ENCODE results near the gene FYB1. TPM values are rescaled to one million over a fixed set of nuclear protein-coding genes. Genes with fewer than 3 reads are reported as not detected.

Gene FYB1
- total RNA-seq, 2 donors from 2014 or later: 10.1 to 26.0 TPM

DNA sequence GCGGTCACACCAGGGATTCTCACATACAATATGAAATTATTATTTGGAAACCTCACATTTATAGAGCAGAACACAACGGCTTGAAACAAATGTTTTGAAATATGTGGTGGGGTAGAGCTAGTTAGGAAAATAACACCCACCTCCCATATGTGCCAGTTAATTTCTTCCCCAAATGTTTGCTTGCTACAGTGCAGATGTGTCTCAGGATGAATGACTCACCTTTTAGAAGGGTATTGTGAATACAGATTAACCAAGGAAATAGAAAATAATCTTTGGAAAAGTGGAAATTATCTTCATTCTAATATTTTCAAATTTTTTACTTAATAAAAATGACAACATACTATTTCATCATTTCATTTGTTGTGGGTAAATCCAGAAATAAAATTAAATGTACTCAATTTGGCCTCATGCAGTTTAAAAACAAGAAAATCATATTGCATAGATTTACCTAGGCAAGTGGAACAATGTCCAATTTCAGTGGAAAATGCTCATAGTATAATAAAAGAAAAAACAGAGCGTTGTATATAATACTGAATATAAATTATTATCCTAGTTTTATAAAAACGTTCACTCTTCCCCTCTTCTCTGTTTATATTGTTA is 105.9 kb downstream of the FYB1 start:
- intact Hi-C loops (cut with DNase I): no loop called here
- DNase-seq (ENCODE audit: low spot score): no peak

DNA sequence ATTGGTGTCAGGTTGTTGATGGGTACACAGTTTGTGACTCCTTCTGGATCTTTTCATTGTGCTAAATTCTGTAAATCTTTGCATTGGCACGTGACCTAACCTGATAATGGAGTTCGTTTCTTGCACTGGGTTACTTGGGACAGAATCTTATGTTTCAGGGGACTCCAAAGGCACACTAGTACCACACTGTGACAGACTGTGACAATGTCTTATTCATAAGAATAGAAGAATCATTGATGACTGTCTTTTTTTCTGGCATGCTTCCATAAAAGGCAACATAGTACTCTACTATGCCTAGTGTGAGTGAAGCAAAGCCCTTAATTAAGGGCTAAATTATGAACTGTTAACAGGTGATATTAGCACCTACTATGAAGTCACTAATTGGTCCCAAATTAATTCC is 109.8 kb downstream of the FYB1 start:
- no peak for DNase-seq (ENCODE audit: low spot score)
- intact Hi-C loops (cut with DNase I): no loop called here

DNA sequence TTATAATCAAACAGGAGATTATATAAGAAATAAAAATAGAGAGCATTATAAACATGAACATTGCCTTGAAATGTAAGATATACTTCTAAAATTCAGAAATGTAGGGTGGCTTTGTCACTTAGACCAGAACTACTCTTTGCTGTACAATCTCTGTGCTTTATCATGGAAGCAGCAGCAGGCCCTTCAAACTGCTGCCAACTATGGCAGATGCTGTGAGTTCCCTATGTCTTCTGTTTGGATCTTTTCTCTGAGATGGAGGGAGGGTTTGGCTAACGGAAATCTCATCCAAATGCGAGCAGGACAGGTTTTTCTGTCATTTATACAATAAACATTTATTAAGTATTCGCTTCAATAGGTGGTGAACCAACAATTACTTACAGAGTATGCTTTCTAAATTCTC is 110.4 kb downstream of the FYB1 start:
- no peak for DNase-seq (ENCODE audit: low spot score)
- intact Hi-C loops (cut with DNase I): no loop called here

DNA sequence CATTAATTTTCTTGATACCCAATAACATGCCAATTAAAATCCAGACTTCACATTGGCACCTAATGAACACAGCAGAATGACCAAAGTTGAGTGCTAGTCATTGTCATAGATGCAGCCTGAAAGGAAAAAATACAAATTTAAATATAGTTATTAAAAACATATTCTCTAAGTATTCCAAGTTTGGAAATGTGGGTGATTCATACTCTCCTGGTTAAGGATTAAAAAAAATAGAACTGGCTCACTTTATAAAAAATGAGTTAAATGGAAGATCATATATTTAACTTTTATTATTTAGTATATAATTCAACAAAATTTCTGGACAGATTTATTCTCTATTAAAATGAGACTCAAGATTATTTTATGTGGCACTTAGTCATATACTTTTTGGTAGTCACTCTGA is 112.0 kb downstream of the FYB1 start:
- intact Hi-C loops (cut with DNase I): no loop called here
- no peak for DNase-seq (ENCODE audit: low spot score)

DNA sequence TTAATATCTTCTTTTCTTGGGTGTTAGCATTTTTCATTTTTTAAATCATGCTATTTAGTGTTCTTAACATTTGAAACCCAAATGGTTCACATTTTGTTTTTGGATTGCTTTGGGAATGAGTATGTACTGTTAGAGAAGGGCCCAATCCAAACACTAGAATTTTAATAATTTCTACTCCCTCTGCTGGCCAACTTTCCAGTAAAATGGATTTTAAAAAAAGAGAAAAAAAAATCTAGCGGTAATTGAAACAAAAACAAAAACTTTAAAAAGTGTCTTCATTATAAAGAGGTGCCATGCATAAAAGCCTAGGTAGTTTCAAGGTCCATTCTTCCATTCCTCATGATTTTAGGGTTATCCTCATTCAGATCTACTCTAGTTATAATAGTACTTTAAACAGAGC is 113.0 kb downstream of the FYB1 start:
- intact Hi-C loops (cut with DNase I): no loop called here
- DNase-seq (ENCODE audit: low spot score): no peak

DNA sequence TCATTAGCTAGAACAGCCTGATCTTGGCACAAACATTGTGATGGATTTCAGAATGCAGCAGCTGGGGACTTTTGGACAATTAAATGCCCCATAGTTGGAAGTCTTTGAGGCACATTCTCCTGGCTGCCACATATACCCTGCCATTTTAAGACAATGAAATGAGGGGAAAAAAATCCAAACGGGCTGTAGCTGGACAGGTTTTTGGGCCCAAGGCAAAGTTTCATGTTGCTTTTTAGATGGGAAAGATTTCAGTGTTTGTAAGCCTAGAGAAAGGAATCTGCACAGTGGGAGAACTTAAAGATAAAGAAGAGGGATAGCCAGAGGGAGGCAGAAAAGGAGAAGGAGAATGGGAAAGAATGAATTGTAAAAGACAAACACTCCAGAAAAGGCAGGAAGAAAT is 115.1 kb downstream of the FYB1 start:
- intact Hi-C loops (cut with DNase I): no loop called here
- DNase-seq (ENCODE audit: low spot score): no peak

DNA sequence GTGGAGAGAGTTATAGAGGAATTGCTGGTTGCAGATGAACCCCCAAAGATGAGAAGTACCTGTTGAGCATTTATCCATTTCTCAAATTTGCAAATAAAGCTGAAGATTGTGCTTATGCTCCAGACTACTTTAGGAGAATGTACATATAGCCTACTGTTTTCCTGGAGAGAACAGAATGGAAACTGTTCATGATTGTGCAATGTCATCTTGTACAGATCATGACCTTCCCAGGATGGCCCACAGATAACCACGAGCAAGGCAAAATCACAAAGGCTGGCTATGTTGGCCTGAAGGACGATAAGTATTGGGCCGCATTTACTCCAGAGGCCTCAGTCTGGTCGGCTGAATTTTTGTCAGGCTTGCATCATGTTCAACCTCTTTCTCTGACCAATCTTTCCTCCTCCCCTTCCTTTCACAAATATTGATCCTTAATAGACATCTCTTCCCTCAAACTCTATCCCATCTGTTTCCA is 116.6 kb downstream of the FYB1 start:
- DNase-seq (ENCODE audit: low spot score): no peak
- intact Hi-C loops (cut with DNase I): no loop called here

DNA sequence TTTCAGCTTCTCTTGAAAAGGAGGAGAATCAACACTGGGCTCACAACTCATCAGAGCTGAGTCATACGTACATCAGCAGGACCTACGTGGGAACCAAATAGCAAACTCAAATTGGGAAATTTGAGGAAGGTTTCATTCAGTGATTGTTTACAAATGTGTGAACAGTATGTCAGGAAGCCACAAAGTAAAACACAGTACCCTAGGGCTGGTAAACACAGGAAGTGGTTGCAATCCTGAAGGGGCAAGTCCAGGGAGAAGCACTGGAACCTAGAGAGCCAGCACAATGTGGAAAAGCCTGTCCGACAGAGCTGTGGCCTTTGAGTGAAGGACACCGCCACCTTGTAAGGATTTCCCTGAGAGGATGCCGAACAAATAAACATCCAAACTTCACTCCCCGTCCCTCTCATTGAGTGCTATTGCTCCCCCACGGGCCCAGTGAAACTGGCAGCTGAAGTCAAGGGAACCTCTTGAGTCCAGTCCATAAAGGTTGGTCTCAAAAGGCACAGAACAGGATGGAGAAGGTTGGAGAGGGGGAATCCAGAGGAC is 118.4 kb downstream of the FYB1 start:
- intact Hi-C loops (cut with DNase I): no loop called here
- DNase-seq (ENCODE audit: low spot score): no peak

DNA sequence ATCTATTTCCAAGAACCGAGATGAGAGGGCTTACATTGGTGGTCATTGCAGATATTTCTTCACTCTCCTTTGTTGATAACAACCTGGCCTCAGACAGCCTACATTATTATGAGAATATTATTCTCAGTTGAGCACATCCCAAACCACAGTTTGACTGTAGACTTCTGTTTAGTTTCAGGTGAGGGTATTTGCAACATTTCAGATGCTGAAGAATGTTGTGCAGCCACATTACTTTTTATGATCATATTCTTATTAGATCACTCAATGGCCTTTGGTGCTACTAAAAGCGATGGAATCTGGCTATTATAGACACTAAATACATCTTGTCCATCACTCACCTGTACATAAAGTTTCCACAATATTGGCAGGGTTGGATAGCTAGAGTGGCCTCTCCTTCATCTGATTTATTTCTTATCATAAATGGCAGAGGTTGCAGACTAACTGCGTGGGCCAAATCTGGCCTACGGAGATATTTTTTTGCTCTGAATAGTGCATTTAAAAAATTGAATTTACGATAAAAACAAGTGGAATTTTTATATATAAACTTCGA is 119.0 kb downstream of the FYB1 start:
- no peak for DNase-seq (ENCODE audit: low spot score)
- intact Hi-C loops (cut with DNase I): no loop called here

DNA sequence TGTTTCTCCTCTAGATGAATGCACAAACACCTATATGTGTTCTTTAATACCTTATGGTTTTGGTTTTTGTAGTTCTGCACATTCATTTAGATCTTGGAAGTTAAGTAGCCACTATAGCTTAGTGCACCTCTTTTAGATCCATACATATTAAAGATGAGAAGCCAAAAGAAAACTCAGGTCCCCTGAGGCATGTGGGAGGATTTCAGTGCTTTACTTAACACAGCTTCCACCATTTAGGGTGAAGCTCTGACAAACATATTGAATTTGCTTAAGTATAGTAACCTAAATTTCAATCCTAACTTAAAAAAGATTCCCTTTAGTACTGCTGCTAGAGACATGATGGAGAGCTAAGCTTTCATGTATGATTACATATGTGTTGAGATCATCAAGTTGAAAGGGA is 119.5 kb downstream of the FYB1 start:
- no peak for DNase-seq (ENCODE audit: low spot score)
- intact Hi-C loops (cut with DNase I): no loop called here

DNA sequence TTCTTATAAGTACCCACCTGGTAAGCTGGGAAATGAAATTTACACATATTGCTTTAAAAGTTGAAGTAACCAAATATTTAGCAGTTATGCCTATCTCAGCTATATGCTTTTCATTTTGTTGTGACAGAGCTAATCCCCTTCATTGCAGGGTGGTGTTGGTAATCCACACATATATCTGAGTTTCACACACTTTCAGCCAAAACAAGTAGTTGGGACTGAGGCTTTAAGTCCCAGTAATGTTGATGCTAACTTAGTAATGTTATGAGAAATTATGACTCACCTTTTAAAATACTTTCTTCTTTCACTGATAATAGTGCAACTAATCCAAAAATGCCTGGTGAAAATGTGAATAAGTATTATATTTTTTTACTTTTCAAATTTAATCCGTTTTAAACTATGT is 126.0 kb downstream of the FYB1 start:
- intact Hi-C loops (cut with DNase I): no loop called here
- no peak for DNase-seq (ENCODE audit: low spot score)

DNA sequence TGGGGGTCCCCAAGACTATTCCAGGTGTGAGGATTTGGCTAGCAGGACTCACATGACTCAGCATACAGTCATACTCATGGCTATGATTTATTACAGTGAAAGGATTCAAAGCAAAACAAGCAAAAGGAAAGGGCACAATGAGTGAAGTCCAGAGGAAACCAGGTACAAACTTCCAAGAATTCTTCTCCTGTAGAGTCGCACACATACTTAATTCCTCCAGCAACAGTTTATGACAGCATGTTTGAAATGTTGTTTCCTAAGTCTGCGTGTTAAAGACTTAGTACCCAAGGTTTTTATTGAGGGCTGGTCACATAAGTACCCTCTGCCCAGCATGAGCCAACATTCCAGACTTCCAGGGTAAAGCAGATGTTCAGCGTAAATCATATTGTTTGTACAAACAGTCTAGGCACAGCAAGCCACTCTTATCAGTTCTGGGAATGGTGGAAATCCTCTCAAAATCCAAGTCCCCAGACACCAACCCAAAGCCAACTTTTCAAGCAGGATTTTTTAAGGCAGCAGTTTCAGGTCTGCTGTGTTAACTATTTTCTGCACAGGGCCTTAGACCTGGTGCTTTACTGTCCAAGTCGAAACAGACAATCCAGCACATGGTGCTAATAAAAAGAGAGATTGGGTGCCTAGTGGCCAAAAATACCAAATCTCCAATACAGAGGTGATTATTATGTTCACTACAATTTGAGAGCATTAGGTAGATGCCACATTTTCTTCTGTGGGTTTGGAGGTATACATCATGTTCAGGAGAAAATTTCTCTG is 126.6 kb downstream of the FYB1 start:
- no peak for DNase-seq (ENCODE audit: low spot score)
- intact Hi-C loops (cut with DNase I): no loop called here

DNA sequence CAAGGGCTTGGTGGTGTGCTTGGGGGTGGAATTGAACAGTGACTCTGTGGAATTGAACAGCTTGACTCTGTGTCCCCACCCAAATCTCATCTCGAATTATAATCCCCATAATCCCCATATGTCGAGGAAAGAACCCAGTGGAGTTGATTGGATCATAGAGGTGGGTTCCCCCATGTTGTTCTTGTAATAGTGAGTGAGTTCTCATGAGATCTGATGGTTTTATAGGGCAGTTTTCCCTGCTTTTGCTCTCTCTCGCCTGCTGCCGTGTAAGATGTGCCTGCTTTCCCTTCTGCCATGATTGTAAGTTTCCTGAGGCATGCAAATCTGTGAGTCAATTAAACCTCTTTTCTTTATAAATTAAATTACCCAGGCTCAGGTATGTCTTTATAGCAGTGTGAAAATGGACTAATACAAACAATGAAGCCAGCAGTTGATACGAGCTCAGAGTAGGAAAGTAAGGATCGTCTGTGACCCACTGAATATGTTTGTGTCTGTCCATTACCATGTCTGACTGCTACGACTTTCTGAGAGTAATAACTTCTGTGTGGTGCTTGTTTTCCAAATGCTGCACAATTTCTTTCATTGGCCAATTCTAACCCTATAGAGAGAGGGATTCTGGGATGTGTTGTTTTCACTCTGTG is 127.3 kb downstream of the FYB1 start:
- intact Hi-C loops (cut with DNase I): no loop called here

DNA sequence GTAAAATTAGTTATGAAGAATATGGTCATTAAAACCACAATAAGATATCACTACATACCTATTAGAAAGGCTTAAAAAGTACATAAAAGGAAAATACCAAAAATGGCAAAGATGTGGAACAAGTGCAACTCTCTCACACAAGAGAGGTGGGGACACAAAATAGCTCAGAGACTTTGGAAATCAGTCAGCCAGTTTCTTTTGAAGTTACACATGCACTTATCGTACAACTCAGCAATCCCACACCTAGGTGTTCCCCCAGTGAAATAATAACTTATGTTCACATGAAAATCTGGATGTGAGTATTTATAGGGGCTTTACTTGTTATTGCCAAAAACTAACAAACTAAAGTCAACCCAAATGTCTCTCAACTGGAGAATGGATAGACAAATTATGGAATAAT is 135.4 kb downstream of the FYB1 start:
- DNase-seq (ENCODE audit: low spot score): no peak
- intact Hi-C loops (cut with DNase I): loop anchor here in 1 of 2 donors (5.0 kb wide), 1 partner anchor 82 kb away; no protein-coding TSS in a partner anchor

More for the DNA sequence above, 127.3 kb downstream of the FYB1 start:
- no peak for DNase-seq (ENCODE audit: low spot score)

DNA sequence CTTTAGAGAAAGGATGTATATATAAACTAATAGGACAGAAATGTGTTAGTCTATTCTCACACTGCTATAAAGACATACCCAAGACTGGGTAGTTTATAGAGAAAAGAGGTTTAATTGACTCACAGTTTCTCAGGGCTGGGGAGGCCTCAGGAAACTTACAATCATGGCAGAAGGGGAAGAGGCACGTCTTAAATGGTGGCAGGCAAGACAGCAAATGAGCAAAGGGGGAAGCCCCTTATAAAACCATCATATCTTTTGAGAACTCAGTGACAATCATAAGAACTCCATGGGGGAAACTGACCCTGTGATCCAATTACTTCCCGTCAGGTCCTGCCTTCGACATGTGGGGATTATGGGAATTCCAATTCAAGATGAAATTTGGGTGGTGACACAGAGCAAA is 136.4 kb downstream of the FYB1 start:
- intact Hi-C loops (cut with DNase I): loop anchor here in 1 of 2 donors (5.0 kb wide), 1 partner anchor 81 kb away; no protein-coding TSS in a partner anchor

DNA sequence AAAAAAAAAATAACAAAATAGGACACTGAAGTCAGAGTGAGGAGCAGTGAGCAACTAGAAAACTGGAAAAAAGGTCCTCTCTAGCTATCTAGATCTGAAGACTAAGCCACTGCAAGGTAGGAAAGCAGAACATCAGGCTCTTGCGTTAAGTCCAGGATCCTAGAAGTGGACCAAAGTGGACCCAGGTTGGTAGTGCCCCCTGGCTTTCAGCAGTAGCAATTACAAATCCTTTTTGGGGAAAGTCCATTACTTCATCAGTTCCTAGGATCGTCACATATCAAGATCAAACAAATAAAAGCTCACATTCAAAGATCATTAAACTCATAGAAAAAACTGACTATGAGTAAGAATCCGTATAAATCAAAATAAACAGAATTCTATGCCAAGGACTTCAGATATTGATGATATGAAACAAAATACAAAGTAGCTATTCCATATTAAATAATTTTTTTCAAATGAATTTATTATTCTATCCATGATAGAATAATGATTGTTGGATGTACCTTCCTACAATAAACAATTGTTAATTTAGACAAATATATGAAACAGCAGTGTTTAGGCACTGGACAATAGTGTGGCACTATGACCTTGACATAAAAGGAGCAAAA is 138.7 kb downstream of the FYB1 start:
- intact Hi-C loops (cut with DNase I): loop anchor here in 1 of 2 donors (5.0 kb wide), 1 partner anchor 78 kb away; no protein-coding TSS in a partner anchor
- no peak for DNase-seq (ENCODE audit: low spot score)

More for the DNA sequence above, 136.4 kb downstream of the FYB1 start:
- no peak for DNase-seq (ENCODE audit: low spot score)

DNA sequence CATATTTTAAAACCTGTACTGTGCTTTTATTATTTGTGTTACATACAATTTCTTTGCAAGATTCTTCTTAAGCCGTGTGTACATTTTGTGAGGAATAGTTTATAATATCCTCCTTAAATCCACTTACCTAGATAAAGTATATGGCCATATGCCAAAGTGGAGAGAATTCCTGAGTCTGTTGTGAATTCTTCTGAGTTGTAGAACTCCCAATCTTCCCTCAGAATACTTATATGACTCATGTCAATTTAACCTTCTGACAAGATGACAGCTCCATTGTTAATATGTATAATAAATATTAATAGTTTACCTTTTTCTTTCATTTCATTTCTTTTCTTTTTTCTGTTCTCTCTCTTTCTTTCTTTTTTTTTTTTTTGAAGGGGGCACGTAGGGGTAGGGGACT is 139.2 kb downstream of the FYB1 start:
- no peak for DNase-seq (ENCODE audit: low spot score)
- intact Hi-C loops (cut with DNase I): loop anchor here in 1 of 2 donors (5.0 kb wide), 1 partner anchor 78 kb away; no protein-coding TSS in a partner anchor

DNA sequence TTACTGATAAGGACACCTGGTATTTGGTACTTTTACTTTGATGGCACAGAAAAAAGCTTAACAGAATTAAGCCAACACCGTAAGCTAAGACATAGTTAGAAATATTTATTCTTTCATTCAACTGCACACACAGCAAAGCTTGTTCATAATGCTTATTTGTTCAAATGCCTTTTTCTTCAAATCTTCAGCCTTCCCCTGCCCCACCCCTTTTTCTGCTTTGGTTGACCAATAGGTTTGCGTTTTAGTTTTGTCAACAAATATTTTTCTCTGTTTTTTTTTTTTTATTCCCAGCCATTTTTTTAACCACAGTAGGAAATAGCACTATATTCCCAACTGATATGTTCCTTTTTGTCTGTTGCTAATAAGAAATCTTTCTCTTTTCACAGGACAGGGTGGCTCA is 140.2 kb downstream of the FYB1 start:
- no peak for DNase-seq (ENCODE audit: low spot score)
- intact Hi-C loops (cut with DNase I): loop anchor here in 1 of 2 donors (10.0 kb wide), 1 partner anchor 64 kb away; no protein-coding TSS in a partner anchor
